BJ (cell line): ENCODE results near the gene SMC4. TPM values are rescaled to one million over a fixed set of nuclear protein-coding genes. Genes with fewer than 3 reads are reported as not detected.

Experiments
- CTCF ChIA-PET: fragments of 350-600 bp; formaldehyde crosslinking; extraction: SDS; loops from one replicate; lab custom pipeline; 2021; ENCODE audit warnings: antibody characterized with exemption, inconsistent platforms; lab: Yijun Ruan, JAX
- POLR2A ChIA-PET: fragments of 300-600 bp; sonication (Branson Sonifier 250); formaldehyde crosslinking; extraction: SDS; loops from one replicate; lab custom pipeline; 2021; ENCODE audit warnings: antibody characterized with exemption; lab: Charles Lee
- DNase-seq: peaks from one replicate; pipeline ENCODE4 v3.0.0-alpha.2; 2011; ENCODE audit warnings: low read depth
- H3K27me3 ChIP-seq: 2 replicates; pipeline ENCODE4 v1.6.0; 2011; ENCODE audit warnings: low read length; ENCODE audit not compliant: control insufficient read depth, insufficient read depth
- H3K36me3 ChIP-seq: 2 replicates; pipeline ENCODE4 v1.5.1; 2011; ENCODE audit warnings: low read length; ENCODE audit not compliant: control insufficient read depth, insufficient read depth
- H3K4me3 ChIP-seq: 2 replicates; pipeline ENCODE4 v1.5.1; 2011; ENCODE audit warnings: low read depth, mild to moderate bottlenecking, control low read depth, low read length
- CTCF ChIP-seq: IDR thresholded peaks from 2 replicates; pipeline ENCODE4 v1.5.1; 2011; ENCODE audit warnings: low read depth, mild to moderate bottlenecking, control low read depth, inconsistent platforms, low read length, moderate library complexity; ENCODE audit not compliant: insufficient read depth
- polyA plus RNA-seq: library from polyadenylated mRNA; depleted of rRNA; stranded (reverse); fragments of >200 nt; gene quantifications from 2 replicates; pipeline ENCODE4 v1.2.3, GENCODE V29; 2011

Gene SMC4
- polyA plus RNA-seq, 1 experiment = 26.1 TPM

- DNase-seq = no peak
- POLR2A ChIA-PET = no interaction called here
- Histone ChIP-seq H3K36me3 (0 out of 2 replicates have a peak, but pooled peaks cover 1% of the 10 kb centered on the region), H3K27me3 (no peaks in the 10 kb centered on the region), H3K4me3 (no peak overlapping the region)
- CTCF ChIA-PET = no interaction called here
- no peak for TF ChIP-seq CTCF
Measured at GRCh38 chr3:160374925-160375324, 24.5 kb upstream of the SMC4 start.

- no peak for DNase-seq
- H3K4me3 ChIP-seq = no peak overlapping the region
- H3K36me3 ChIP-seq = 0 out of 2 replicates have a peak, but pooled peaks cover 1% of the 10 kb centered on the region
- POLR2A ChIA-PET = no interaction called here
- CTCF ChIA-PET = no interaction called here
- TF ChIP-seq CTCF = no peak
- no peaks in the 10 kb centered on the region for H3K27me3 ChIP-seq
Measured at GRCh38 chr3:160376681-160377080, 22.8 kb upstream of the SMC4 start.

- ChIA-PET CTCF (no interaction called here), POLR2A (no interaction called here)
- Histone ChIP-seq H3K36me3 (0 out of 2 replicates have a peak, but pooled peaks cover 1% of the 10 kb centered on the region), H3K4me3 (no peak overlapping the region), H3K27me3 (no peaks in the 10 kb centered on the region)
- TF ChIP-seq CTCF = no peak
- DNase-seq = no peak
Measured at GRCh38 chr3:160378331-160379109, 20.9 kb upstream of the SMC4 start.

GRCh38 chr3:160379628-160380214 is 19.7 kb upstream of the SMC4 start:
- CTCF ChIA-PET = interaction anchor here (1.8 kb wide), 1 partner anchor 9 kb away, joined by 5 read pairs; no protein-coding TSS in a partner anchor

More at GRCh38 chr3:160379628-160380214, 19.7 kb upstream of the SMC4 start:
- no peak overlapping the region for H3K4me3 ChIP-seq
- no peak for TF ChIP-seq CTCF
- no peaks in the 10 kb centered on the region for H3K27me3 ChIP-seq
- DNase-seq = no peak
- no peaks in the 10 kb centered on the region for H3K36me3 ChIP-seq
- POLR2A ChIA-PET = no interaction called here
